Measurements from ENCODE around the gene SPTLC1. TPM values are rescaled to one million over a fixed set of nuclear protein-coding genes. Genes with fewer than 3 reads are reported as not detected.
A peak's percentile ranks its signal among the peaks of the same experiment; 100 is the strongest.

Gene SPTLC1
- total and polyA plus RNA-seq, 2 of the 13 experiments (the other 11 are each of a cell fraction or from before 2014, with no cell fraction given): 56.2 to 72.5 TPM

- TF ChIP-seq HOMEZ (CRISPR knock-in tag; IDR thresholded peaks at IDR 0.05; ENCODE audit: low read depth) (peak; percentile 74; the same call in 1 of the 2 replicates), ZNF605 (CRISPR knock-in tag; IDR thresholded peaks at IDR 0.05) (no peak), CTCF (CRISPR knock-in tag; IDR thresholded peaks at IDR 0.05) (no peak), ISX (CRISPR knock-in tag; conservative IDR thresholded peaks at IDR 0.05) (no peak), ZGPAT (CRISPR knock-in tag; IDR thresholded peaks at IDR 0.05) (peak; percentile 92), ZNF672 (CRISPR knock-in tag; IDR thresholded peaks at IDR 0.05) (no peak), ZNF609 (CRISPR knock-in tag; IDR thresholded peaks at IDR 0.05; ENCODE audit: borderline replicate concordance) (peak; percentile 59; the same call in 1 of the 2 replicates), BHLHE40 (IDR thresholded peaks at IDR 0.05; ENCODE audit: low read length) (no peak), ZNF768 (CRISPR knock-in tag; IDR thresholded peaks at IDR 0.05) (peak; percentile 53; the same call in 1 of the 2 replicates), TBP (CRISPR knock-in tag; IDR thresholded peaks at IDR 0.05) (no peak), ELK4 (CRISPR knock-in tag; IDR thresholded peaks at IDR 0.05; ENCODE audit: borderline replicate concordance) (0 out of 2 replicates have a peak, but pooled peaks have one; percentile 11), NR1H2 (CRISPR knock-in tag; IDR thresholded peaks at IDR 0.05; ENCODE audit: borderline replicate concordance, low read depth) (no peak), ZNF569 (CRISPR knock-in tag; IDR thresholded peaks at IDR 0.05; ENCODE audit: borderline replicate concordance) (no peak), ZBTB25 (CRISPR knock-in tag; IDR thresholded peaks at IDR 0.05) (0 out of 2 replicates have a peak, but pooled peaks have one; percentile 26), KLF13 (CRISPR knock-in tag; IDR thresholded peaks at IDR 0.05) (no peak), TARDBP (CRISPR knock-in tag; IDR thresholded peaks at IDR 0.05) (peak; percentile 83)
Measured at GRCh38 chr9:92115071-92115858, at the start of gene SPTLC1 (continued).
